Ishikawa (cell line): ENCODE data around the gene MAPK6.

Experiments used
- CEBPB ChIP-seq: IDR thresholded peaks from 2 replicates; pipeline ENCODE4 v1.6.1; 2012
- CREB1 ChIP-seq: IDR thresholded peaks from 2 replicates; pipeline ENCODE4 v1.6.1; 2012; ENCODE audit warnings: low read depth
- EGR1 ChIP-seq: IDR thresholded peaks from 2 replicates; pipeline ENCODE4 v1.6.1; 2012
- EP300 ChIP-seq: IDR thresholded peaks from 2 replicates; pipeline ENCODE4 v1.6.1; 2012; ENCODE audit warnings: borderline replicate concordance
- FOXM1 ChIP-seq: IDR thresholded peaks from 2 replicates; pipeline ENCODE4 v1.6.1; 2012; ENCODE audit warnings: low read depth, borderline replicate concordance
- MAX ChIP-seq: IDR thresholded peaks from 2 replicates; pipeline ENCODE4 v1.6.1; 2012
- NFIC ChIP-seq: IDR thresholded peaks from 2 replicates; pipeline ENCODE4 v1.6.1; 2012
- RAD21 ChIP-seq: IDR thresholded peaks from 2 replicates; pipeline ENCODE4 v1.6.1; 2012; ENCODE audit warnings: low read depth
- REST ChIP-seq: IDR thresholded peaks from 2 replicates; pipeline ENCODE4 v1.6.1; 2012; ENCODE audit warnings: low read depth, mild to moderate bottlenecking
- TAF1 ChIP-seq: IDR thresholded peaks from 2 replicates; pipeline ENCODE4 v1.6.1; 2012; ENCODE audit warnings: low read depth, mild to moderate bottlenecking
- TCF12 ChIP-seq: IDR thresholded peaks from 2 replicates; pipeline ENCODE4 v1.6.1; 2012; ENCODE audit warnings: low read depth
- TEAD4 ChIP-seq: IDR thresholded peaks from 2 replicates; pipeline ENCODE4 v1.6.1; 2012
- USF1 ChIP-seq: IDR thresholded peaks from 2 replicates; pipeline ENCODE4 v1.6.1; 2012
- YY1 ChIP-seq: IDR thresholded peaks from 2 replicates; pipeline ENCODE4 v1.6.1; 2012; ENCODE audit warnings: low read depth
- ZBTB7A ChIP-seq: IDR thresholded peaks from 2 replicates; pipeline ENCODE4 v1.6.1; 2012; ENCODE audit warnings: low read depth

Gene MAPK6

GRCh38 chr15:52031556-52031955, 12.5 kb downstream of the MAPK6 start:
- TF ChIP-seq CREB1 (no peak), ZBTB7A (no peak), USF1 (no peak), EP300 (no peak), TCF12 (no peak), TAF1 (no peak), FOXM1 (no peak), RAD21 (no peak), NFIC (no peak), YY1 (no peak), MAX (no peak), REST (no peak), EGR1 (no peak), CEBPB (no peak), TEAD4 (no peak)

GRCh38 chr15:52037889-52038505, 19.0 kb downstream of the MAPK6 start:
- TF ChIP-seq CEBPB (no peak), USF1 (no peak), CREB1 (no peak), RAD21 (no peak), REST (no peak), EGR1 (no peak), NFIC (no peak), TAF1 (no peak), EP300 (no peak), TEAD4 (no peak), FOXM1 (no peak), MAX (no peak), TCF12 (no peak), YY1 (no peak), ZBTB7A (no peak)

- TF ChIP-seq EP300 (no peak), REST (no peak), CREB1 (no peak), MAX (no peak), NFIC (no peak), EGR1 (no peak), CEBPB (no peak), FOXM1 (no peak), ZBTB7A (no peak), TAF1 (no peak), TCF12 (no peak), USF1 (no peak), YY1 (no peak), TEAD4 (no peak), RAD21 (no peak)
These were observed 21.1 kb downstream of the MAPK6 start for GRCh38 chr15:52039925-52040781.
